ENCODE data around the gene TXNDC11.

DNA sequence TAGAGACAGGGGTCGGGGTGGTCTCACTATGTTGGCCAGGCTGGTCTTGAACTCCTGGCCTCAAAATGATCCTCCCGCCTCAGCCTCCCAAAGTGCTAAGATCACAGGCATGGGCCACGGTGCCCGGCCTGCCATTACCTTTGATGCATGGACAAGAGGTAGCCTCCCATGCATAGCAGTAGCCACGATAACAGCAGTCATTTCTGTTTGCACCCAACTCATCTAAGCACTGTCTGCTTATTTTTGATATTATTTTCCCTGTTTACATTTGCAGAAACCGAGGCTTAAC lies 111.9 kb downstream of the TXNDC11 start:
- TF ChIP-seq POLR2AphosphoS2 (conservative IDR thresholded peaks at IDR 0.05; ENCODE audit: low read length) (no peak), HOXB5 (CRISPR knock-in tag; IDR thresholded peaks at IDR 0.05) (no peak), CHD4 (IDR thresholded peaks at IDR 0.05; ENCODE audit: borderline replicate concordance) (no peak), JUN (IDR thresholded peaks at IDR 0.05) (no peak), POLR2A (IDR thresholded peaks at IDR 0.05; ENCODE audit: low read length) (no peak), KDM1A (IDR thresholded peaks at IDR 0.05; ENCODE audit: low read depth) (no peak), KDM5A (IDR thresholded peaks at IDR 0.05) (no peak), MYC (IDR thresholded peaks at IDR 0.05; ENCODE audit: borderline replicate concordance, low read length) (no peak), EP300 (IDR thresholded peaks at IDR 0.05) (no peak)
- TF ChIP-seq, protein P1, sequence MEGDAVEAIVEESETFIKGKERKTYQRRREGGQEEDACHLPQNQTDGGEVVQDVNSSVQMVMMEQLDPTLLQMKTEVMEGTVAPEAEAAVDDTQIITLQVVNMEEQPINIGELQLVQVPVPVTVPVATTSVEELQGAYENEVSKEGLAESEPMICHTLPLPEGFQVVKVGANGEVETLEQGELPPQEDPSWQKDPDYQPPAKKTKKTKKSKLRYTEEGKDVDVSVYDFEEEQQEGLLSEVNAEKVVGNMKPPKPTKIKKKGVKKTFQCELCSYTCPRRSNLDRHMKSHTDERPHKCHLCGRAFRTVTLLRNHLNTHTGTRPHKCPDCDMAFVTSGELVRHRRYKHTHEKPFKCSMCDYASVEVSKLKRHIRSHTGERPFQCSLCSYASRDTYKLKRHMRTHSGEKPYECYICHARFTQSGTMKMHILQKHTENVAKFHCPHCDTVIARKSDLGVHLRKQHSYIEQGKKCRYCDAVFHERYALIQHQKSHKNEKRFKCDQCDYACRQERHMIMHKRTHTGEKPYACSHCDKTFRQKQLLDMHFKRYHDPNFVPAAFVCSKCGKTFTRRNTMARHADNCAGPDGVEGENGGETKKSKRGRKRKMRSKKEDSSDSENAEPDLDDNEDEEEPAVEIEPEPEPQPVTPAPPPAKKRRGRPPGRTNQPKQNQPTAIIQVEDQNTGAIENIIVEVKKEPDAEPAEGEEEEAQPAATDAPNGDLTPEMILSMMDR (IDR thresholded peaks at IDR 0.05) = no peak
- TF ChIP-seq, protein P2, sequence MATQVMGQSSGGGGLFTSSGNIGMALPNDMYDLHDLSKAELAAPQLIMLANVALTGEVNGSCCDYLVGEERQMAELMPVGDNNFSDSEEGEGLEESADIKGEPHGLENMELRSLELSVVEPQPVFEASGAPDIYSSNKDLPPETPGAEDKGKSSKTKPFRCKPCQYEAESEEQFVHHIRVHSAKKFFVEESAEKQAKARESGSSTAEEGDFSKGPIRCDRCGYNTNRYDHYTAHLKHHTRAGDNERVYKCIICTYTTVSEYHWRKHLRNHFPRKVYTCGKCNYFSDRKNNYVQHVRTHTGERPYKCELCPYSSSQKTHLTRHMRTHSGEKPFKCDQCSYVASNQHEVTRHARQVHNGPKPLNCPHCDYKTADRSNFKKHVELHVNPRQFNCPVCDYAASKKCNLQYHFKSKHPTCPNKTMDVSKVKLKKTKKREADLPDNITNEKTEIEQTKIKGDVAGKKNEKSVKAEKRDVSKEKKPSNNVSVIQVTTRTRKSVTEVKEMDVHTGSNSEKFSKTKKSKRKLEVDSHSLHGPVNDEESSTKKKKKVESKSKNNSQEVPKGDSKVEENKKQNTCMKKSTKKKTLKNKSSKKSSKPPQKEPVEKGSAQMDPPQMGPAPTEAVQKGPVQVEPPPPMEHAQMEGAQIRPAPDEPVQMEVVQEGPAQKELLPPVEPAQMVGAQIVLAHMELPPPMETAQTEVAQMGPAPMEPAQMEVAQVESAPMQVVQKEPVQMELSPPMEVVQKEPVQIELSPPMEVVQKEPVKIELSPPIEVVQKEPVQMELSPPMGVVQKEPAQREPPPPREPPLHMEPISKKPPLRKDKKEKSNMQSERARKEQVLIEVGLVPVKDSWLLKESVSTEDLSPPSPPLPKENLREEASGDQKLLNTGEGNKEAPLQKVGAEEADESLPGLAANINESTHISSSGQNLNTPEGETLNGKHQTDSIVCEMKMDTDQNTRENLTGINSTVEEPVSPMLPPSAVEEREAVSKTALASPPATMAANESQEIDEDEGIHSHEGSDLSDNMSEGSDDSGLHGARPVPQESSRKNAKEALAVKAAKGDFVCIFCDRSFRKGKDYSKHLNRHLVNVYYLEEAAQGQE (IDR thresholded peaks at IDR 0.05) = no peak
- TF ChIP-seq, protein P3, sequence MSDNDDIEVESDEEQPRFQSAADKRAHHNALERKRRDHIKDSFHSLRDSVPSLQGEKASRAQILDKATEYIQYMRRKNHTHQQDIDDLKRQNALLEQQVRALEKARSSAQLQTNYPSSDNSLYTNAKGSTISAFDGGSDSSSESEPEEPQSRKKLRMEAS (IDR thresholded peaks at IDR 0.05) = no peak
- TF ChIP-seq, protein P4, sequence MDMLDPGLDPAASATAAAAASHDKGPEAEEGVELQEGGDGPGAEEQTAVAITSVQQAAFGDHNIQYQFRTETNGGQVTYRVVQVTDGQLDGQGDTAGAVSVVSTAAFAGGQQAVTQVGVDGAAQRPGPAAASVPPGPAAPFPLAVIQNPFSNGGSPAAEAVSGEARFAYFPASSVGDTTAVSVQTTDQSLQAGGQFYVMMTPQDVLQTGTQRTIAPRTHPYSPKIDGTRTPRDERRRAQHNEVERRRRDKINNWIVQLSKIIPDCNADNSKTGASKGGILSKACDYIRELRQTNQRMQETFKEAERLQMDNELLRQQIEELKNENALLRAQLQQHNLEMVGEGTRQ (IDR thresholded peaks at IDR 0.05) = no peak
- TF ChIP-seq, protein P5, sequence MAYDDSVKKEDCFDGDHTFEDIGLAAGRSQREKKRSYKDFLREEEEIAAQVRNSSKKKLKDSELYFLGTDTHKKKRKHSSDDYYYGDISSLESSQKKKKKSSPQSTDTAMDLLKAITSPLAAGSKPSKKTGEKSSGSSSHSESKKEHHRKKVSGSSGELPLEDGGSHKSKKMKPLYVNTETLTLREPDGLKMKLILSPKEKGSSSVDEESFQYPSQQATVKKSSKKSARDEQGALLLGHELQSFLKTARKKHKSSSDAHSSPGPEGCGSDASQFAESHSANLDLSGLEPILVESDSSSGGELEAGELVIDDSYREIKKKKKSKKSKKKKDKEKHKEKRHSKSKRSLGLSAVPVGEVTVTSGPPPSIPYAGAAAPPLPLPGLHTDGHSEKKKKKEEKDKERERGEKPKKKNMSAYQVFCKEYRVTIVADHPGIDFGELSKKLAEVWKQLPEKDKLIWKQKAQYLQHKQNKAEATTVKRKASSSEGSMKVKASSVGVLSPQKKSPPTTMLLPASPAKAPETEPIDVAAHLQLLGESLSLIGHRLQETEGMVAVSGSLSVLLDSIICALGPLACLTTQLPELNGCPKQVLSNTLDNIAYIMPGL (CRISPR knock-in tag; IDR thresholded peaks at IDR 0.05; ENCODE audit: borderline replicate concordance) = no peak

Measured in A549 (cell line).